DMS153 treated with DMSO at 0.1 percent for 48 hours (cell line): Measurements from ENCODE around the gene C22orf39.
A peak's percentile ranks its signal among the peaks of the same experiment; 100 is the strongest.
"Not testable (repeated sequence)": the region's sequence is repeated elsewhere in the genome, so short reads cannot be mapped to it uniquely, and the experiment has no call there.

Source experiments
- DNase-seq: peaks from one replicate; lab custom pipeline; 2025; ENCODE audit not compliant: unreplicated experiment; lab: John Stamatoyannopoulos, UW

C22orf39 gene

DNA sequence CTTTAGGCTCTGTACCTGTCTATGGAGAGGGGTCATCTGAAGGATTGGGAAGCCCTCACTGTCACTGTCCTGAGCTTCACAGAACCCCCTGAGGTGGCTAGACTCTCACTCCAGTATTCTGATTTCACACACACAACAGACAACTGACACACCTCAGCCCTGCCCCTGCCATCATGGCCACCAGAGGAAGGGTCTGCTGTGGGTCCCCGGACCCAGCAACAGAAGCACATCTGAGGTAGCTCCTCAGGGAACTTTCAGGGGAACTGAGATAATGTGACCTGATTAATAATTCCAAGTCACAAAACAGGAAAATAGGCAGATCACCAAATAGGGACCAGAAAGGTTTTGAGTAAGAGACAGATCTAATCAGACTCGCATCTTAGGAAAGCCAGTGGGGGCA, 7.5 kb upstream of the C22orf39 start:
- DNase-seq = no peak

- no peak for DNase-seq
Observed at GRCh38 chr22:19454156-19454555, 6.6 kb upstream of the C22orf39 start.

GRCh38 chr22:19453718-19454117, 6.2 kb upstream of the C22orf39 start:
- no peak for DNase-seq

GRCh38 chr22:19451570-19451969, 4.1 kb upstream of the C22orf39 start:
- no peak for DNase-seq

DNA sequence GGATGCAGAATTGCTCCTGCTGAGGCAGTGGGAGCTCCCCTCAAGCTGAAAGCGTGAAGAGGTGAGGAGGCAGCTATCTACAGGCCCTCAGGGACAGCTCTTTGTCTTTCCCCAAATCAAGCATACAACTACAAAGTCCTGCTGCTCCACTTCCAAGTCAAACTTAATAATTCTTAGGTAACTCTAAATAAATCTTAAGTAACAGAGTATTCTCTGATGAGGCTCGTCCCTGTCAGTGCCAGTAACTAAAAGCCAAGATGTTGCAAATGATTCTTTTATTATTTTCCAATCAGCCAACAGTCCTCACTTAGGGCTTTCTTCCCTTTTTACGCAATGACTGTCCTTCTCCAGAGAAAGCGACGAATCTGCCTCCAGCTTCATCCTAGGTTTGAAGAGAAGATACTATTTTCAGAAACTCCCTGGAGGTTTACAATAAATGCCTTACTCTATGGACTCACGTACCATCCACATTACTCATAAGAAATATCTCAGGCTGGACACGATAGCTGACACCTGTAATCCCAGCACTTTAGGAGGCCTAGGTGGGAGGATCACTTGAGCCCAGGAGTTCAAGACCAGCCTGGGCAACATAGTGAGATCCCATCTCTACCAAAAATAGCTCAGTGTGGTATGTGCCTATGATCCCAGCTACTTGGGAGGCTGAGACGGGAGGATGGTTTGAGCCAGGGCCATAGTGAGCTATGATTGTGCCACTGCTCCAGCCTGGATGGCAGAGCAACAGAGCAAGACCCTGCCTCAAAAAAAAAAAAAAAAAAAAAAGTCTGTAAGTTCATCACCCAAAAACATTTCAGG, 3.1 kb upstream of the C22orf39 start:
- DNase-seq = no peak

GRCh38 chr22:19449422-19449767, 1.9 kb upstream of the C22orf39 start:
- DNase-seq = no peak

GRCh38 chr22:19448739-19449421, 1.4 kb upstream of the C22orf39 start:
- no peak for DNase-seq

DNA sequence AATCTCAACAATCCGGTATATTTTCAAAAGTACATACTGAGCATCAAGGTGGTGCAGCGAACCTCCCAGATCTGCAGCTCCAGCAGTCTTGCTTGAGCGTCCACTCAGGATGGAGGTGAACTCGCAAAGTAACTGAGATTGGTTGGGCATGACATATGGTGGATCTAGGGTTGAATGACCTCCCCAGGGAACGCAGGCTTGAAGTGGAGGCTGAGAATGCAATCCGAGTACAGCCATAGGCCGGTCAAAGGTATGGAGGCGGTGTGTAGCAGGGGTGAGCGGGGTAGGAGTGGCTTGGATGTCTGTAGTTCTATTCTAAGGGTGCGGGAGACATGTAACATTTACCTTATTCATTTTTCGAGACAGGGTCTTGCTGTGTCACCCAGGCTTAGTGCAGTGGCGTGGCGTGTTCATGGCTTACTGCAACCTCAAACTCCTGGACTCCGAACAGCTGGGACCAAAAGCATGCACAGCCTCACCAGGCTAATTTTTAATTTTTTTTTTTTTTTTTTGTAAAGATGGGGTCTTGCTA, 631 bp upstream of the C22orf39 start:
- DNase-seq = peak; percentile 68

GRCh38 chr22:19446603-19447329, 745 bp downstream of the C22orf39 start:
- peak; percentile 60 for DNase-seq

- DNase-seq = not testable (repeated sequence)
Observed at GRCh38 chr22:19445279-19445982, 2.1 kb downstream of the C22orf39 start.

DNA sequence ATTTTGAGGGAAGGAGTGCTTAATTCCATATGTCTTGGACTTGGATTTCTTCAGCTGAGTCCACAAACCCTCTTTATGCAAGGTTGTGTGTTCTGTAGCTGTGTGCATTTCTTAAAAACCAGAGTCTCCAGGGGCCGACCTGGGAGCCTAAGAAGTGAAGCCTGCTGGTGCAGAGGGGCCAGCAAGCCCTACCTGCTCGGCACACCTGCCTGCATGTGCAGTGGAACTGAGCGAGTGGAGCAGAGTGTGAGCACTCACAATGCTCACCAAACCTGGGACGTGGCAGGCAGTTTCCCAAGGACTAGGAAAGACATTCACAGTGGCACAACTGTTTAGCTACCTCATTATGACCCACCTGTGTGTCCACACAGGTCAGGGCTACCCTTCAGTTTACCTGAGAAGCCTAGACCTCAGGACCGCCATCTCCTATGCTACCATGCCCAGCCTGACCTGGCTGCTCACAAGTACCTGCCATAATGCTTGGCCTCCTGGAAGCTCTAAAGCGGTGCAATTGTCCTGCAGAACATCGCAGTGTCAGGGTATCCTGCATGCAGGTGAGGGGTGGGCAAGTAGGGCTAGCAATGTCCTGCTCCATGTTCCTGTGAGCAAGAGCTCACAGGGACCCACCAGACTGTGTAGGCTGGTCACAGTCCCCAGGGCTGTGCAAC, 3.8 kb downstream of the C22orf39 start:
- DNase-seq = no peak

DNA sequence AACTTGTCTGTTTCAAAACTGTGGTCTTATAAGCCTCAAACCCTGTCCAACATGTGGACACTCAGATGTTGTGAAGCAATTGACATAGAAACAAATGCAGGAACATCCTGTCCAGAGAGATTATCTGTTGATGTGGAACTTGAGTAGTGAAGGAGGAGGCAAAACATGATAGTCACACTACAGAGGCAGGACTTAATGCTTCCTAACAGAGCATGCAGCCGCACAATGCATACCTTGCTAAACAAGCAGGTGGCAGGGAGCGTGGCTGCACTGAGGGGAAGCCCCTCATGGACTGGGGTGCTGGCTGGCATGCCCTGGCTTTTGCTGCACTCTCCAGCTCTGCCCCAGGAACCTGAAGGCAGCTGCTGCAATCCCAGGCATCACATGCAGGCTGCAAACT, 5.3 kb downstream of the C22orf39 start:
- no peak for DNase-seq

- no peak for DNase-seq
Observed at GRCh38 chr22:19440411-19441195, 6.9 kb downstream of the C22orf39 start.

GRCh38 chr22:19438298-19438697, 9.2 kb downstream of the C22orf39 start:
- no peak for DNase-seq

- DNase-seq = not testable (repeated sequence)
Observed at GRCh38 chr22:19436444-19437161, 10.9 kb downstream of the C22orf39 start.

GRCh38 chr22:19434829-19435580, 12.5 kb downstream of the C22orf39 start:
- DNase-seq = no peak

- DNase-seq = no peak
Observed at GRCh38 chr22:19434401-19434800, 13.1 kb downstream of the C22orf39 start.

- peak; percentile 67 for DNase-seq
Observed at GRCh38 chr22:19432133-19432851, 15.2 kb downstream of the C22orf39 start, which contains the start of gene MRPL40. Gene MRPL40, plus strand, starts transcription at chr22:19432545. Its CDS starts 10 bp downstream, at chr22:19432555.
